Stimulated activated CD4-positive, alpha-beta T cell treated with anti-CD3 and anti-CD28 coated beads, TNF-alpha, amount 100 ng/mL, for 24 hours (primary cell): Measurements from ENCODE around the gene SALL4.
"Not testable (repeated sequence)": the region's sequence is repeated elsewhere in the genome, so short reads cannot be mapped to it uniquely, and the experiment has no call there.

ENCODE experiments used
- DNase-seq, 3 experiments: peaks; one replicate each; pipeline ENCODE4 v3.0.0-alpha.2; 2020; ENCODE audit warnings: low read depth in 3 of 3

SALL4 gene

DNA sequence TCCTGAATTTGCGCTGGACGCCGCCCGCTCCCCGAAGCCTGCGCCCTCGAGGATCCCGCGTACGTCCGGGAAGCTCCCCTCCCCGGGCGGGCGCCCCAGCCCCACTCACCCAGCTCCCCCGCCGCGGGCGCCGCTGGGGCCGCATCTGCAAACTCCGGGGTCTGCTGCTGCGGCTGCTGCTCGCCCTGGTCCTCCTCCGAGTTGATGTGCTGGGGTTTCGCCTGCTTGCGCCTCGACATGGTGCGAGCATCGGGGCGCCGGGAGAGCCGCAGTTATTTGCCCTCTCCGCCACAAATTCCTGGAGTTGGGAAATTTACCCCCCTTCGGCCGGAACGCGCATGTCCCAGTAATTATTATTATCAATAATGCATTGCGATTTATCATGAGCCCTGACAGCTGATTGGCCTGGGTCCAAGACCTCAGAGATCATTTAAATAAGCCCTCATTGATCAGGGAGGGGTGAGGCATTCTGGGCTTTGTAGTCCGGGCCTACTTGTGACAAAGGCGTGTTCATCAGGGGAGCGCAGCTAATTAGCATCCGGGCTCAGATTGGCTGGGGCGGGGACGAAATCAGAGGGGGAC, at the start of gene SALL4:
SALL4 (minus strand) TSS at position 352 of the 582 bp plus-strand sequence; CDS start at position 239, 113 bp downstream.
- DNase-seq: no peak

DNA sequence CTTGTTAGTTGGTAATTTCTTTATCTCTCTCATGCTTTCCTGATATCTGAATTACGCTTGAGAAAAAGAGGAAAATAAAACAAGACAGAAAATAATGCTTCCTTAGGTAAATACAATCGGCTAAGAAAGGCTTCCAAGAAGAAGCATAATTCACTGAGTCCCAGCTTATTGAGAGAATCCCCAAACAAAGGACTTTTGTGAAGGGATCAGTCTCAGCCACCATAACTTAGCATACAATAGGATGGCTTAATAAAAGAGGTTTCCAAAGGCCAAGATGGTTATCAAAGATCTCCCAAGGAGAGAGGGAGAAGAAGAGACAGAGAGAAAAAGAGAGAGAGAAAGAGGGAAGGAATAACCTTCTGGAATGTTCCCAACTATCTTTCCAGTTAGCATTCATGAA, 46.0 kb upstream of the SALL4 start:
- no peak for DNase-seq

- DNase-seq: no peak
Measured at GRCh38 chr20:51840865-51841264, 38.5 kb upstream of the SALL4 start.

DNA sequence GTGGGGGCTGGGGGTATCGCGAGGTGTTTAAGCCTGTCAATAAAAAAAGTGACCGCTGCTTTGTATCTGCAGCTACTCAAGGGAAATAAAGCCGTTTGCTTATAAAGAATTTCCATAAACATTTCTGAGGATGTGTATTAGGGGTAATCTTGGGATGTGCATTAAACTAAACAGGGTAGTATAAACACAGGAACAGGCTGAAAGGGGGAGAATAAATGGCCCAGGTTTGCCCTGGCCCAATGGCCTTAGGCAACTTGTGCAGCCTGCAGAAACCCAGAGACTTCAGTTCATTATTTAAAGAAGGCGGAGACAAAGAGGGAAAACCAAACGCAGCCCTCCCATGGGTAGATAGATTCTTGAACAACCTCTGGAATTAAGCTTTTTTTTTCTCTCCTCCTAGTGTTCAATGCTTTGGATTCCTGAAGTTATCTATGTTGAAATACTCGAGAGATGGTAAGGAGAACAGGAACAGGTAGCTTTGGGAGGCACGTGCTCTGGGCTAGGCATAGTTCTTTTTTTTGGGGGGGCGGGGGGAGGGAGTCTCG, 35.6 kb upstream of the SALL4 start:
- no peak for DNase-seq

GRCh38 chr20:51837436-51837835, 35.1 kb upstream of the SALL4 start:
- DNase-seq: no peak

DNA sequence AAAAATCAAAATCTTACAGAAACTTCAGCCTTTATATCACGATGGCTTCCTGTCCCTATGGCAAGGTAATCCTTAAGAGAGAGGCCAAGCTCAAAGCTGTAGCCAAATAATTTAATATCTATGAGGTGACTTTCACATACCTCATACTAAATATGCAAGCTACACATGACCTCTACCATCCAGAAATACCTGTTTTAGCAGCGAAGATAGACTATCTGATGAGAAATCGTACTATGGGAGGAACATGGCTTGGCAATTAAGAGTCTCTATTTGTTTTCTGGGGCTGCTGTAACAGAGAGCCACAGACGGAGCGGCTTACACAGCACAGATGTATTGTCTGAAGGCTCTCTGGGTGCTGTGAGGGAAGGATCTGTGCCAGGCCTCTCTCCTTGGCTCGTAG, 31.0 kb upstream of the SALL4 start:
- no peak for DNase-seq

GRCh38 chr20:51832276-51832675, 30.0 kb upstream of the SALL4 start:
- DNase-seq: no peak

DNA sequence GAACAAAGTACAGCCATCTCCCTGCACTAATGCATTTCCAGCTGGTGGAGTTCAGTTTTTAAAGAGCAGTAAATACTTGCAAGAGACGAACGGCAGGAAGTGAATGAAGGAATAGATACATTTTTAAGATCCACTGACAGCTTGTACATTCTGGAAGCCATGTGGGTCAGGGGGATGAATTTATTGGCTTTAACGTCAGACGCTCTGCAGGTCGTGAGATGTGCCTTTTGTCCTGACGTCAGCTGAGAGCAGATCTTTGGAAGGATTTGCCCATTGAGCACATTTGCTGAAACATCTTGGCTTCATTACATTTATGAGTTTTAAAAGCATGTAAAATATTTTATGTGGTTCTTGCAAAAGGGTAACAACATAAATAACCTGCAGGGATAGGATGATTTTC, 29.5 kb upstream of the SALL4 start:
- DNase-seq: no peak

DNA sequence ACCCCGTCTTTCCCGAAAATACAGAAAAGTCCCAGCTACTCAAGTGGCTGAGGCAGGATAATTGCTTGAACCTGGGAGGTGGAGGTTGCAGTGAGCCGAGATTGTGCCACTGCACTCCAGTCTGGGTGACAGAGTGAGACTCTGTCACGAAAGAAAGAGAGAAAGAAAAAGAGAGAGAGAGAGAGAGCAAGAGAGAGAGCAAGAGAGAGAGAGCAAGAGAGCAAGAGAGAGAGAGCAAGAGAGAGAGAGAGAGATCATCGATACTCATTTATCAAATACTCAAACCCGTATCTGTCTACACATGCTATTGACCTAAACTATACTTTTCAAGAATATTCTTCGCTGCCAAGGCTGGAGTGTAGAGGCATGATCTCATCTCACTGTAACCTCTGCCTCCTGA, 28.2 kb upstream of the SALL4 start:
- DNase-seq: no peak

DNA sequence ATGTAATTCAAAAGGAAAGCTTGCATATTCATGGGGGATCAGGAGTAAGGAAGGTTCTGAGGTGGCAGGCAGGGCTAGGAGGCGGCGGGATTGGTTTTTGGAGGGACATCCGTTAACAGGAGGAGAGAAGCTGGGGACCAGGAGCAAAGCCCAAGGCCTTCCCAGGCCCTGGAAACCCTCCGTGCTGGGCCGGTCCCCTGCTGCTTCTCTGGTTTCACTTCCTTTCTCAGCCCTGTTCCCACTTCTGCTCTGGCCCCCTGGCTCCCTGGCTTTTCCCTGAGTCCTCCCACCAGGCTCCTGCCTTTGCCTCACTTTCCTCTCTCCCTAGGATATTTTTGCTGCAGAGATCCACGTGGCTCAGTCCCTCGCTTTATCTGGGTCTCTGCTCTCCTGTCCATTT, 26.4 kb upstream of the SALL4 start:
- DNase-seq: no peak

- DNase-seq: no peak
Measured at GRCh38 chr20:51826372-51826771, 24.1 kb upstream of the SALL4 start.

DNA sequence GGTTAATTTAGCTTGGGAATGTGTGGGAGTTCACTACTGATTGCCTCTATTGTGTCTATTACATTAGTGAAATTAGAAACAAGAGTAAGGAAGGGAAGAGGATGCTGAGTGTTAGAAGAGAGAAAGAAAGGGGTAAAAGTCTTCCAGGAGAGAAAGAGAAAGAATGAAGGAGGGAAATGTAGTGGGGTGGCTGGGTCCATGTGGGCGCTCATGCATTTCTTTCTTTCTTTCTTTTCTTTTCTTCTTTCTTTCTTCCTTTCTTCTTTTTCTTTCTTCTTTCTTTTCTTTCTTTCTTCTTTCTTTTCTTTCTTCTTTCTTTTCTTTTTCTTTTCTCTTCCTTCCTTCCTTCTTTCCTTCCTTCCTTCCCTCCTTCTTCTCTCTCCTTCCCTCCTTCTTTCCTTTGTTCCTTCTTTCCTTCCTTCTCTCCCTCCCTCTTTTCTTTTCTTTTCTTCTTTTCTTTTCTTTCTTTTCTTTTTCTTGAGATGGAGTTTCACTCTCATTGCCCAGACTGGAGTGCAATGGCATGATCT, 16.2 kb upstream of the SALL4 start:
- DNase-seq: no peak

- DNase-seq: not testable (repeated sequence)
Measured at GRCh38 chr20:51816856-51817255, 14.5 kb upstream of the SALL4 start.

GRCh38 chr20:51815383-51816076, 13.2 kb upstream of the SALL4 start:
- no peak for DNase-seq

- no peak for DNase-seq
Measured at GRCh38 chr20:51812861-51813260, 10.5 kb upstream of the SALL4 start.

GRCh38 chr20:51811514-51812128, 9.3 kb upstream of the SALL4 start:
- no peak for DNase-seq

GRCh38 chr20:51811042-51811355, 8.7 kb upstream of the SALL4 start:
- DNase-seq: no peak

DNA sequence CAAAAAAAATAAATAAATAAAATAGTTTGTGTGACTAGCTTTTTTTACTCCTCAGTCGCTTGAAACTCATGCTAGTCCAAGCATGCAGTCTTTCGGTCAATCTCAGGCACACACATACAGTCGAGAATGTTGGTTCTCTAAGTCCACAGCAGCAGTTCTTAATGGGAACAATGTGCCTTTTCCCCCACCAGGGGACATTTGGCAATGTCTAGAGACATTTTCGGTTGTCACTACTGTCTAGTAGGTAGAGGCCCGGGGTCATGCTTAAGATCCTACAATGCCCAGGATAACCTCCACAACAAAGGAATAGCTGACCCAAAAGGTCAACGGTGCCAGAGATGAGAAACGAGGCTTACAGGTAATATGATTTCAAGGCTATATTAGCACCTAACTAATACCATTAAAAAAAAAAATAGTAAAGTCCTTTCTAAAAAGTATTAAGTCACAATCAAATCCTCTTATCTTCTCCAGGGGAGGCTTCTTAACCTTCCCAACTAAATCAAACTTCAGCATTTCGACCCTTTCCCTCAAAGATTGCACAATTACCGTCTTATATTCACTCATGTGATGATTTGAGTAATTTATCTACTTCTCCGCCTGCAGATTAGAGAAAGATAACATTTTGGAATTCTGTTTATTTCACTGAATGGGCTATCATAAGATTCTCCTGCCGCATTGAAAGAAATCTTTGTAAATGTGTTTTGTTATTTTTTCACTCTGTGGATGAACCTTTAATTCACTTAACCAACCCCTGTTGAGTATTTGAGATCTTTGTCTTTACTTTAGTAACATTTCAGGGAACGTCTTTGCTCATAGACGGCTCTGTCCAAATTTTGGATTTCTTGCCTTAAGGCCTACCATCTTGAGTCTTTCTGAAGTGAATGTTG, 8.1 kb upstream of the SALL4 start:
- DNase-seq: no peak

DNA sequence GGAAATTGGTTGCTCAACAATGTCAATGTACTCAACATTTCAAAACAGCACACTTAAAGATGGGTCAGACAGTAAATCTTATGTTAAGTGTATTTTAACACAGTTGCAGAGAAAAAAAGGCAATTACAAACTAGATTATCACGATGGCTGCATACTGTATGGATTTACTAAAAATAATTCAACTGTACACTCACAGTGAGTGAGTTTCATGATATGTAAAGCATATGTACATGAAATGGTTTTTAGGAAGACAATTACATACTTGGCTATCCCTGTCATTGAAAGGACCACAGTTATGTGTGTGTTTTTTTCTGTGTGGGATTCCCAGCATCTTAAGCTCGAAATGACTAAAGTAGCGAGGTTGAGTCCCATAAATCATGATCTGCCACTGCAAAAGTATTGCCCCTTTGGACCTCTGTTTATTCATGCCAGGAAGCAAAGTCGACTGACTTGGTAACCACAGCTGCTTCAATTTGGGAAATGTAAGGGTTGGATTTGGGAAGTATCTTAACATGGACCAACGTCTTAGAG, 5.5 kb upstream of the SALL4 start:
- no peak for DNase-seq

DNA sequence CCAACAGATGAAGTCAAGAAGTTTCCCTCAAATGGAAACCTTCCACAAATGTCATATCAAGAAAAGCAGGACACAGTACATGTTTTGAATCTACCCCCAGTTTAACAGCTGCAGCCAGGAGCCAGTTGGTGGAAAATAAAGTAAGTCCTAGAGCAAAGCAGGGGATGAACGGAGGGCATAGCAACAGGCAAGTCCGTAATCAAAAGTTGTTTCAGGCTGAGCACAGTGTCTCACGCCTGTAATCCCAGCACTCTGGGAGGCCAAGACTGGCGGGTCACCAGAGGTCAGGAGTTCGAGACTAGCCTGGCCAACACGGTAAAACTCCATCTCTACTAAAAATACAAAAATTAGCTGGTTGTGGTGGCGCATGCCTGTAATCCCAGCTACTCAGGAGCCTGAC, 2.4 kb upstream of the SALL4 start:
- DNase-seq: no peak

DNA sequence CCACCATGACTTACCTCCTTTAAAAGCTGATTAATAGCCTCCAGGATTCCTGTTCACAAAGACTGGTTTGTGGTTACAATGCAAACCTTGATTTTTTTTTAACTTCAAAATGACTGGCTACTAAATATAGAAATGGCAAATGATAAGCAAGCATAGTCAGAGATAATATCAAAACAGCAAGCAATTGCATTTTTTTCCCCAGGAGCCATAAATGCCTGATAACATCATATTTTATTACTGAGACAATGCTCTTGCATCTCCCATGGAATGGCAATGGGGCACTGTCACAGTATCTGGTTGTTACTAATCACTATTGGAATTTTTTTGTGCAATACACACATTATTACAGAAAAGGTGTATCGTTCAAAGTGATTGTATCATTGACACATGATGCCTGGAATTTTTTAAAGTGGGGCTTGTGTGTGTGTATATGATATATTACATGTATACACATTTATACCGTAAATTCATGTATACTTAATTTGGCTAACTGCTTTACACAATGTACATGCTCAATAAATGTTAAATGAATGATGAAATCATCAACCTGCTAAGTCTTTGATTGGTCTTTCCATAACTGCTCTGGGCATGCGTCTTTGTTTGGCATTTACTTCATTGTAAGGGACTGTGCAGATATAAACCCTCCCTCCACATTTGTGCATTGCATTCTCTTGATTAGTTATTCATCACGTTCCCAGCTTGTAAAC, 980 bp upstream of the SALL4 start:
- DNase-seq: no peak
